Measurements from ENCODE around the gene PPDPF. TPM values are rescaled to one million over a fixed set of nuclear protein-coding genes. Genes with fewer than 3 reads are reported as not detected.

PPDPF gene
- total RNA-seq, 1 donor from 2014 or later = 122 TPM

DNA sequence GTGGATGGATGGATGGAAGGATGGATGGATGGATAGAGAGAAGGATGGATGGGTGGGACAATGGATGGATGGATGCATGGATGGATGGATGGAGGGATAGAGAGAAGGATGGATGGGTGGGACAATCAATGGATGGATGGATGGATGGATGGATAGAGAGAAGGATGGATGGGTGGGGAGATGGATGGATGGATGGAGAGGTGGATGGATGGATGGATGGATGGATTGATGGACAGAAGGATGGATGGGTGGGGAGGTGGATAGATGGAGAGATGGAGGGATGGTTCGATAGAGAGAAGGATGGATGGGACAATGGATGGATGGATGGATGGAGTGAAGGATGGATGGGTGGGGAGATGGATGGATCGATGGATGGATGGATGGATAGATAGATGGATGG is 28.0 kb upstream of the PPDPF start:
- Mint-ChIP-seq H3K27ac (no peak overlapping the region), H3K4me1 (ENCODE audit: low read depth) (no peaks in the 10 kb centered on the region), H3K27me3 (ENCODE audit: insufficient read depth) (peaks cover 15% of the 10 kb centered on the region), H3K4me3 (no peak overlapping the region), H3K36me3 (ENCODE audit: low read depth) (no peaks in the 10 kb centered on the region), H3K9me3 (peaks cover 5% of the 10 kb centered on the region)
- intact Hi-C loops (cut with micrococcal nuclease) = no loop called here
- no peak for DNase-seq (ENCODE audit: low spot score)

DNA sequence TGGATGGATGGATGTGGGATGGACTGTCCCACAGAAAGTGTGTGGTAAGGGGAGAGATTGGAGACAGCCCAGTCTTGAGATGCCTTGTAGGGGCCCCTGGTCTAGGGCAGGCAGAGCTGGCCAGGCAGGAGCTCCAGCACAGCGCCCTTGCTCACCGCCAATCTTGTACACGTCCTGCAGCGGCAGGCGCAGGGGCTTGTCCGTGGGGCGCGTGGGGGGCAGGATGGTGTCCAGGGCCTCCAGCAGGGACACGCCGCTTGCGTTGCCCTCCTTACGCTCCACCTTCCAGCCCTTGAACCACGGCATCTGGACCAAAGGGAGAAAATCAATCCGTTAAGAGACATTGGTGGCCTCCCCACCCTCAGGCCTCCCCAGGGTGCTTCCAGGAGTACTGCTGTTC is 27.6 kb upstream of the PPDPF start:
- Mint-ChIP-seq H3K4me3 (no peak overlapping the region), H3K27me3 (ENCODE audit: insufficient read depth) (peaks cover 17% of the 10 kb centered on the region)

DNA sequence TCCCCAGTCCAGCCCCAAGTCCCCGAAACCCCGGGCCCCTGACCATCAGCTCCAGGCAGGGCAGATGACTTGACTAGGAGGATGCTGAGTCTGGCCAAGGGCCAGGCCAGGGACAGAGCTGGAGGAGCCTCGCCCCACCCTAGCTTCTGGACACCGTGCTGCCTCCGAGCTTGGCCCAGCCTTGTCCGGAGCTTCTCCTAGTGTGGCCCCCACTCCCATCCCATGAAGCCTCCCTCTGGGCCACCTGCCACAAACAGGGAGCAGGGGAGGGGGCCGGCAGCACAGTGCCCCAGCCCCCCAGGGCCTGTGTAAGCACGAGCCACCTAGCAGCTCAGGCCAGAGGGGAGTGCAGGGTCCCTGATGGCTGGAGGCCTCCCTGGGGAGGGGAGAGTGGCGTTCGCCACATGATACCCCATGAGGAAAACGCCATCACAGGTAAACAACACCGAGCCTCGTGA is 27.0 kb upstream of the PPDPF start:
- Mint-ChIP-seq H3K9me3 (peaks cover 5% of the 10 kb centered on the region), H3K4me1 (ENCODE audit: low read depth) (no peaks in the 10 kb centered on the region), H3K36me3 (ENCODE audit: low read depth) (no peaks in the 10 kb centered on the region), H3K4me3 (no peak overlapping the region), H3K27me3 (ENCODE audit: insufficient read depth) (peaks cover 17% of the 10 kb centered on the region), H3K27ac (no peak overlapping the region)
- no peak for DNase-seq (ENCODE audit: low spot score)
- intact Hi-C loops (cut with micrococcal nuclease) = no loop called here

More for the DNA sequence above, 27.6 kb upstream of the PPDPF start:
- Mint-ChIP-seq H3K9me3 (peaks cover 5% of the 10 kb centered on the region), H3K36me3 (ENCODE audit: low read depth) (no peaks in the 10 kb centered on the region), H3K4me1 (ENCODE audit: low read depth) (no peaks in the 10 kb centered on the region), H3K27ac (no peak overlapping the region)
- intact Hi-C loops (cut with micrococcal nuclease) = no loop called here
- no peak for DNase-seq (ENCODE audit: low spot score)

- DNase-seq (ENCODE audit: low spot score) = no peak
Measured at GRCh38 chr20:63494084-63494419, 26.5 kb upstream of the PPDPF start.

DNA sequence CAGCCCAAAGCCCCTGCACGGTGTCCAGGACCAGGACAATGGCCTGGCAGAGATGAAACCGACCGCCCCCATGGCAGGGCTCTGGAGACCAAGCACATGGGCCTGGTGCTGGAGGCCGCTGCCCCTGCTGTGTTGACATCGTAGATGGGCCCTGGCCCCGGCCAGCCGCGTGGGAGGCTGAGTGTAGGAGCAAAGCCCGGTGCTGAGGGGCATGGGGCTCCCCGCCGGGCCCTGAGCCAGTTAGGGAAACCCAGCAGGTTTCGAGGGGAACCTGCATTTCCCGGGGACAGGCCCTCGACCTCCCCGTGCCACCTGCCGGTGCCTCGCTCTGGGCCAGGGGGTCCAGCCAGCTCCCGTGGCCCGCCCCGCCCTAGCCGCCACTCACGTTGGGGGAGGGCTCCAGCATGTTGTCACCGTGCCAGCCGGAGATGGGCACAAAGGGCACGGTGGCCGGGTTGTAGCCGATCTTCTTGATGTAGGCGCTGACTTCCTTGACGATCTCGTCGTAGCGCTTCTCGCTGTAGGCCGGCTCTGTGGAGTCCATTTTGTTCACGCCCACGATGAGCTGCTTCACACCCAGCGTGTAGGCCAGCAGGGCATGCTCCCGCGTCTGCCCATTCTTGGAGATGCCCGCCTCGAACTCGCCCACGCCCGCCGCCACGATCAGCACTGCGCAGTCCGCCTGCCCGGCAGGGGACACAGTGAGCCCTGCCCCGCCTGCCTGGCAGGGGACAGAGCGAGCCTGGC is 26.0 kb upstream of the PPDPF start:
- Mint-ChIP-seq H3K27ac (no peak overlapping the region), H3K27me3 (ENCODE audit: insufficient read depth) (peaks cover 15% of the 10 kb centered on the region), H3K4me3 (no peak overlapping the region)

More at GRCh38 chr20:63494084-63494419, 26.5 kb upstream of the PPDPF start:
- Mint-ChIP-seq H3K27me3 (ENCODE audit: insufficient read depth) (peaks cover 17% of the 10 kb centered on the region), H3K4me3 (no peak overlapping the region), H3K4me1 (ENCODE audit: low read depth) (no peaks in the 10 kb centered on the region), H3K27ac (no peak overlapping the region), H3K9me3 (peaks cover 5% of the 10 kb centered on the region), H3K36me3 (ENCODE audit: low read depth) (no peaks in the 10 kb centered on the region)
- intact Hi-C loops (cut with micrococcal nuclease) = no loop called here

GRCh38 chr20:63495167-63495720 is 25.3 kb upstream of the PPDPF start:
- Mint-ChIP-seq H3K4me1 (ENCODE audit: low read depth) (no peaks in the 10 kb centered on the region), H3K36me3 (ENCODE audit: low read depth) (no peaks in the 10 kb centered on the region), H3K4me3 (no peak overlapping the region), H3K27ac (no peak overlapping the region), H3K9me3 (peaks cover 5% of the 10 kb centered on the region), H3K27me3 (ENCODE audit: insufficient read depth) (peaks cover 16% of the 10 kb centered on the region)
- intact Hi-C loops (cut with micrococcal nuclease) = no loop called here
- no peak for DNase-seq (ENCODE audit: low spot score)

More for the DNA sequence above, 26.0 kb upstream of the PPDPF start:
- no peak for DNase-seq (ENCODE audit: low spot score)
- Mint-ChIP-seq H3K4me1 (ENCODE audit: low read depth) (no peaks in the 10 kb centered on the region), H3K36me3 (ENCODE audit: low read depth) (no peaks in the 10 kb centered on the region), H3K9me3 (peaks cover 5% of the 10 kb centered on the region)
- intact Hi-C loops (cut with micrococcal nuclease) = no loop called here

GRCh38 chr20:63495741-63496595 is 24.6 kb upstream of the PPDPF start:
- peaks cover 16% of the 10 kb centered on the region for H3K27me3 Mint-ChIP-seq (ENCODE audit: insufficient read depth)
- peaks cover 5% of the 10 kb centered on the region for H3K9me3 Mint-ChIP-seq
- no peaks in the 10 kb centered on the region for H3K36me3 Mint-ChIP-seq (ENCODE audit: low read depth)
- no peak overlapping the region for H3K27ac Mint-ChIP-seq
- intact Hi-C loops (cut with micrococcal nuclease) = loop anchor here (1.0 kb wide), 2 partner anchors 24 to 624 kb away; partner anchors contain the start of gene PPDPF
- DNase-seq (ENCODE audit: low spot score) = peak; percentile 54
- no peak overlapping the region for H3K4me3 Mint-ChIP-seq
- H3K4me1 Mint-ChIP-seq (ENCODE audit: low read depth) = no peaks in the 10 kb centered on the region

- H3K4me3 Mint-ChIP-seq = no peak overlapping the region
- no peak overlapping the region for H3K27ac Mint-ChIP-seq
- DNase-seq (ENCODE audit: low spot score) = no peak
- H3K36me3 Mint-ChIP-seq (ENCODE audit: low read depth) = no peaks in the 10 kb centered on the region
- peaks cover 5% of the 10 kb centered on the region for H3K9me3 Mint-ChIP-seq
- intact Hi-C loops (cut with micrococcal nuclease) = loop anchor here (1.0 kb wide), 2 partner anchors 24 to 624 kb away; partner anchors contain the start of gene PPDPF
- peaks cover 14% of the 10 kb centered on the region for H3K27me3 Mint-ChIP-seq (ENCODE audit: insufficient read depth)
- H3K4me1 Mint-ChIP-seq (ENCODE audit: low read depth) = no peaks in the 10 kb centered on the region
Measured at GRCh38 chr20:63496596-63497120, 23.9 kb upstream of the PPDPF start.

GRCh38 chr20:63497138-63497945 is 23.2 kb upstream of the PPDPF start:
- no peak for DNase-seq (ENCODE audit: low spot score)
- Mint-ChIP-seq H3K4me1 (ENCODE audit: low read depth) (no peaks in the 10 kb centered on the region), H3K4me3 (no peak overlapping the region), H3K27ac (no peak overlapping the region), H3K9me3 (peaks cover 2% of the 10 kb centered on the region), H3K27me3 (ENCODE audit: insufficient read depth) (peaks cover 14% of the 10 kb centered on the region), H3K36me3 (ENCODE audit: low read depth) (no peaks in the 10 kb centered on the region)
- intact Hi-C loops (cut with micrococcal nuclease) = no loop called here

DNA sequence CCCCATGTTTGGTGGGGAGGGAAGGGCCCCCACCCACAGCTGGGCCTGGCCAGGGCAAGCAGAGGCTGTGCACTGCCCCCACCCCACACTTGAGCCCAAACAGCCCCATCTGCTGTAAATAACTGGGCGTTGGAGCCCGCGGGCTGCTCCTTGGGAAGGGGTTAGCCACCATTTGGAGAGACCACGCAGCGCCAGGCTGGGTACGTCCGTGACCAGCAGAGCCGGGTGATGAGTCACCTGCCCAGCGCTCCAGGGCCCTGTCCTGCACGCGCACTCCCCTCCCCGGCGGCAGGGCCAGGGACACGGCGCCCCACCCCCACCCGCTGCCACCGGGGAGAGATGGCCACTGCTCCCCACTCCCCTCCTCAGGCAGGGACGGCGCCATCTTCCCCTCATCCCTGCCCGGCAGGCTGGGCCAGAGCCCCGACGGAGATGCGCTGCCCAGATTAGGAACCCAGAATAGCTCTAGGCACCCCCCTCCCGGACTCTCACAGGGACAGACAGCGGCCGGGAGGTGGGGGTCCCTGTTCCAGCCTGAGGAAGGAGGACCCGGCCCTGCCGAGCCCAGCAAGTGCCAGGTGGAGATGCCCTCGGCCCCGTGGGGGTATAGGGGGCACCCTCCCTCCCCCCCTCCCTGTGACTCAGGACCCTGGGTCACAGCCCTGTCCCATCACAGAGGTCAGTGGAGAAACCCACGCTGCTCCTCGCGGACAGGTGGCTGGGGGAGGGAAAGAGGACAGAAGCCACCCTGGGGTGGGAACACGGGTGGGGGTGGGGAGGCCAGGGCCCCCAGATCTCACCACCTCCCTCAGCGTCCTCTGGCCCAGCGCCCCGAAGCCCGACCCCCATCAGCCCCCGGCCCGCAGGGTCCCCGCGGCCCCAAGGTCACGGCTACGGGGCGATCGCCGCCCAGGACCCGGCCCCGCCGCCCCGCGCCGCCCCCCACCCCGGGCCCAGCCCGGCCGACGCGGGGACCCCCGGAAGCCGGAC is 22.3 kb upstream of the PPDPF start:
- Mint-ChIP-seq H3K4me3 (no peak overlapping the region), H3K36me3 (ENCODE audit: low read depth) (no peaks in the 10 kb centered on the region), H3K4me1 (ENCODE audit: low read depth) (no peaks in the 10 kb centered on the region), H3K9me3 (no peaks in the 10 kb centered on the region), H3K27me3 (ENCODE audit: insufficient read depth) (peaks cover 14% of the 10 kb centered on the region), H3K27ac (no peak overlapping the region)
- DNase-seq (ENCODE audit: low spot score) = no peak
- intact Hi-C loops (cut with micrococcal nuclease) = no loop called here

DNA sequence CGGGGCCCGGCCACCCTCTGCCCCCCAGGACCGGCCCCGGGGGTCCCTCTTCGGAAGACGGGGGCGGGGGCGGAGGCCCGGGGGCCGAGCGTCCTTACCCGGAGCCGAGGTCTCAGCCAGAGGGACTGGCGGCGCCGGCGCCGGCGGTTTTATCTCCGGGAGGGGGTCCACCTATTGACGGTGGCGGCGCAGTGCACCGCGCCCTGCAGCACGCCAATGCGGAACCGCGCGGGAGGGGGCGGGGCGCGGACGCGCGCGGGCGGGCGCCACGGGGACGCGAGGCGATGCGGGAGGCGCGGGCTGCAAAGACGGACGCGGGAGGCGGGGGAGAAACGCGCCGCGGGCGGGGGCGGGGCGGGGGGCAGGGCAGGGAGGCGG is 21.6 kb upstream of the PPDPF start, which contains the start of gene EEF1A2:
TSS of gene EEF1A2 (minus strand) at position 124 of the 378 bp plus-strand sequence. CDS start 1,320 bp downstream, outside the sequence.
- H3K27me3 Mint-ChIP-seq (ENCODE audit: insufficient read depth) = peaks cover 14% of the 10 kb centered on the region
- no peak within 1 kb of the TSS for H3K4me3 Mint-ChIP-seq
- H3K36me3 Mint-ChIP-seq (ENCODE audit: low read depth) = no peaks in the 10 kb centered on the region
- intact Hi-C loops (cut with micrococcal nuclease) = no loop called here
- DNase-seq (ENCODE audit: low spot score) = peak; percentile 38
- H3K27ac Mint-ChIP-seq = no peak within 1 kb of the TSS
- H3K4me1 Mint-ChIP-seq (ENCODE audit: low read depth) = no peaks in the 10 kb centered on the region
- peaks cover under 1% of the 10 kb centered on the region for H3K9me3 Mint-ChIP-seq
